Smooth muscle cell (in vitro differentiated cells): ENCODE measurements around the gene OBP2B. TPM values are rescaled to one million over a fixed set of nuclear protein-coding genes. Genes with fewer than 3 reads are reported as not detected.
"Not testable (repeated sequence)": the region's sequence is repeated elsewhere in the genome, so short reads cannot be mapped to it uniquely, and the experiment has no call there.

Experiments used
- DNase-seq: peaks from one replicate; lab custom pipeline; 2025; ENCODE audit not compliant: unreplicated experiment; lab: John Stamatoyannopoulos, UW
- H2AFZ ChIP-seq: fragments of 200-600 bp; sonication (generic); 2 replicates; pipeline ENCODE4 v1.6.0; 2016; ENCODE audit warnings: antibody characterized with exemption, low read depth, mild to moderate bottlenecking
- H3F3A ChIP-seq: fragments of 200-600 bp; sonication (generic); 2 replicates; pipeline ENCODE4 v1.6.0; 2017; ENCODE audit warnings: antibody characterized with exemption, low read depth
- H3K27ac ChIP-seq: fragments of 200-600 bp; sonication (generic); 2 replicates; pipeline ENCODE4 v1.5.1; 2016; ENCODE audit warnings: low read depth, mild to moderate bottlenecking
- H3K27me3 ChIP-seq: fragments of 200-600 bp; sonication (generic); 2 replicates; pipeline ENCODE4 v1.6.1; 2016; ENCODE audit warnings: low read depth, mild to moderate bottlenecking
- H3K36me3 ChIP-seq: fragments of 200-600 bp; sonication (generic); 2 replicates; pipeline ENCODE4 v1.5.1; 2016; ENCODE audit warnings: low read depth
- H3K4me1 ChIP-seq: fragments of 200-600 bp; sonication (generic); 2 replicates; pipeline ENCODE4 v1.5.1; 2016; ENCODE audit warnings: low read depth
- H3K4me2 ChIP-seq: fragments of 200-600 bp; sonication (generic); 2 replicates; pipeline ENCODE4 v1.6.0; 2016; ENCODE audit warnings: mild to moderate bottlenecking
- H3K4me3 ChIP-seq: fragments of 200-600 bp; sonication (generic); 2 replicates; pipeline ENCODE4 v1.5.1; 2016; ENCODE audit warnings: mild to moderate bottlenecking
- H3K79me2 ChIP-seq: fragments of 200-600 bp; sonication (generic); 2 replicates; pipeline ENCODE4 v1.6.0; 2016; ENCODE audit warnings: low read depth, mild to moderate bottlenecking
- H3K9ac ChIP-seq: fragments of 200-600 bp; sonication (generic); 2 replicates; pipeline ENCODE4 v1.6.0; 2016; ENCODE audit warnings: low read depth
- H3K9me3 ChIP-seq: fragments of 200-600 bp; sonication (generic); replicated peaks from 2 replicates; pipeline ENCODE4 v1.5.1; 2016; ENCODE audit warnings: low read depth
- H4K20me1 ChIP-seq: fragments of 200-600 bp; sonication (generic); 2 replicates; pipeline ENCODE4 v1.6.0; 2016; ENCODE audit warnings: low read depth
- CTCF ChIP-seq: fragments of 200-600 bp; sonication (generic); IDR thresholded peaks from 2 replicates; pipeline ENCODE4 v1.5.1; 2017; ENCODE audit warnings: borderline replicate concordance, mild to moderate bottlenecking, antibody characterized with exemption; ENCODE audit not compliant: insufficient read depth, poor library complexity, severe bottlenecking
- WGBS: methylation state at CpG from one replicate; pipeline ENCODE4 v1.1.7; 2016; ENCODE audit warnings: low lambda C conversion rate; 5-methylcytosine and 5-hydroxymethylcytosine counted together
- polyA plus RNA-seq: library from polyadenylated mRNA; unstranded; fragments of >200 nt; fragmentation: Nextera tagmentation; extraction: Ambion mirVana; gene quantifications from 2 replicates; pipeline ENCODE4 v1.2.1, GENCODE V29; 2016
- total RNA-seq: library from RNA; depleted of rRNA; stranded (reverse); fragments of >200 nt; gene quantifications from 2 replicates; pipeline ENCODE4 v1.2.3, GENCODE V29; 2014

The OBP2B gene
- total and polyA plus RNA-seq, 2 experiments from 2014 or later: not detected

- no peaks in the 10 kb centered on the region for H3K36me3 ChIP-seq
- H3K27ac ChIP-seq: no peak overlapping the region
- no peaks in the 10 kb centered on the region for H3K4me1 ChIP-seq
- H3K27me3 ChIP-seq: no peaks in the 10 kb centered on the region
- no peaks in the 10 kb centered on the region for H3K9me3 ChIP-seq
- no peaks in the 10 kb centered on the region for H4K20me1 ChIP-seq
- 64% methylated on average over 7 of the region's 7 CpGs for WGBS
- no peak overlapping the region for H3K4me3 ChIP-seq
- DNase-seq: no peak
- H3F3A ChIP-seq: peaks cover 4% of the 10 kb centered on the region
- no peak for TF ChIP-seq CTCF
- no peak overlapping the region for H3K9ac ChIP-seq
- no peak overlapping the region for H2AFZ ChIP-seq
- H3K79me2 ChIP-seq: no peaks in the 10 kb centered on the region
- no peak overlapping the region for H3K4me2 ChIP-seq
Measured at GRCh38 chr9:133210202-133210532, 1.1 kb upstream of the OBP2B start.

- H2AFZ ChIP-seq, H3K4me1 ChIP-seq, H3K9ac ChIP-seq, DNase-seq, H3K36me3 ChIP-seq, H3K4me3 ChIP-seq, H3K27me3 ChIP-seq, H3K9me3 ChIP-seq, H3K4me2 ChIP-seq, H4K20me1 ChIP-seq, H3K79me2 ChIP-seq, H3F3A ChIP-seq, H3K27ac ChIP-seq: not testable (repeated sequence)
- WGBS: 88% methylated on average over 29 of the region's 29 CpGs
Measured at GRCh38 chr9:133209327-133210201, 514 bp upstream of the OBP2B start.

DNA sequence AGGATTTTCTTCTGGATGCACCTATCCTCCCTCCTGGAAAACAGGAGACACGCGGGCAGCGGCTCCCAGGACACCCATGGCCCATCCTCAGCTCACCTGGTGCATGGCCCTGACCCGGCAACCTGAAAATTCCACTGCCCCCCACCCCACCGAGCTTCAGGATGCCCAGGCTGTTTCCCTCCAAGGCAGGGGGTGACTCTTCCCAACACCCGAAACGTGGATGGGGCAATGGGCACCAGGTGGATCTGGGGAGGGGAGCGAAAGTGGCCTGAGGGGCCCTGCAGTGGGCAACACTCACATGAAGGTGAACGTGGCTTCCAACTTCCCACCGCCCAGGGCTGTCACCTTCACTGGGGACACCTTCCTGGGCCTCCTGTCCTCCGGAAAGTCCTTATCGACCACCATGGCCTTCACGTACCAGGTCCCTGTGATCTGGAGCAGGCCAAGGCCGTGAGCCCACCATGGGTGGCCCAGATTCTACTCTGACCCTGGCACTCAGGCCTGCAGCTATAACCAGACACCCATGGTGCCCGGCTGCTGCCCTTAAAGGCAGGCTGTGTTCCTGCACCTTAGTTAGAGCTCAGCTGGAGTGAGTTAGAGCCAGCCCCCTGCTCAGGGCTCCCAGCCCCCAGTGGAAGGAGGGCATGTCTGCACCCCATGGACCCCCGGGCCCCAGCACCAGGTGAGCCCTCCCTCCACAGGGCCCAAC lies 725 bp downstream of the OBP2B start:
- not testable (repeated sequence) for H3K4me3 ChIP-seq, H2AFZ ChIP-seq, H3K4me1 ChIP-seq, H4K20me1 ChIP-seq, H3F3A ChIP-seq, H3K27me3 ChIP-seq, DNase-seq, H3K79me2 ChIP-seq, H3K9me3 ChIP-seq, H3K36me3 ChIP-seq, H3K4me2 ChIP-seq, H3K9ac ChIP-seq, H3K27ac ChIP-seq
- 91% methylated on average over 16 of the region's 16 CpGs for WGBS

DNA sequence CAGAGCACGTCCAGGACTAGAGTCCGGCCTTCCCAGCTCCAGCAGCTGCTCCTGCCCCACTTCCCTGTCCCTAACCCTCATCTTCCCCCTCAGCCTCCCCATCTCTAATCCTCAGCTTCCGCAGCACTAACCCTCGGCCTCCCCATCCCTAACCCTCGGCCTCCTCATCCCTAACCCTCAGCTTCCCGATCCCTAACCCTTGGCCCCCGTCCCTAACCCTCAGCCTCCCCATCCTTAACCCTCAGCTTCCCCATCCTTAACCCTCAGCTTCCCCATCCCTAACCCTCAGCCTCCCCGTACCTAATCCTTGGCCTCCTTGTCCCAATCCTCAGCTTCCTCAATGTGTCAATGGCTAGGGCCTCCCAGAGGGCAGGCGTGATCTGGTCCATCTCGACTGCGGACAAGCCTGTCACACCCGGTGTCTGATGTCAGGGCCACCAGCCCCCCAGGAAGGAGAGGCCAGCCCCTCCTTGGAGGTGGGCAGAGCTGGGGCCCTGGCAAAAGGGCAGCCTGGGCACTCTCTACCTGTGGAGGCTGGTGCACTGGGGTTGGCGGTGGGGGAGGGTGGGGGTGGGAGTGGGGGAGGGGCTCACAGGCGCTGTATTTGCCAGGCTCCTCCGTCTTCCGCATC lies 1.4 kb downstream of the OBP2B start:
- H3F3A ChIP-seq: no peaks in the 10 kb centered on the region
- H3K4me3 ChIP-seq: no peak overlapping the region
- no peak overlapping the region for H3K9ac ChIP-seq
- H3K4me2 ChIP-seq: no peak overlapping the region
- H3K9me3 ChIP-seq: no peaks in the 10 kb centered on the region
- DNase-seq: no peak
- no peaks in the 10 kb centered on the region for H3K27me3 ChIP-seq
- no peak overlapping the region for H2AFZ ChIP-seq
- H3K27ac ChIP-seq: no peak overlapping the region
- H3K4me1 ChIP-seq: no peaks in the 10 kb centered on the region
- WGBS: 93% methylated on average over 5 of the region's 16 CpGs
- H3K36me3 ChIP-seq: no peaks in the 10 kb centered on the region
- no peaks in the 10 kb centered on the region for H4K20me1 ChIP-seq
- TF ChIP-seq CTCF: no peak
- no peaks in the 10 kb centered on the region for H3K79me2 ChIP-seq
